ENCODE data around the gene SOX4.
"Not testable (repeated sequence)": the region's sequence is repeated elsewhere in the genome, so short reads cannot be mapped to it uniquely, and the experiment has no call there.

SOX4 gene

DNA sequence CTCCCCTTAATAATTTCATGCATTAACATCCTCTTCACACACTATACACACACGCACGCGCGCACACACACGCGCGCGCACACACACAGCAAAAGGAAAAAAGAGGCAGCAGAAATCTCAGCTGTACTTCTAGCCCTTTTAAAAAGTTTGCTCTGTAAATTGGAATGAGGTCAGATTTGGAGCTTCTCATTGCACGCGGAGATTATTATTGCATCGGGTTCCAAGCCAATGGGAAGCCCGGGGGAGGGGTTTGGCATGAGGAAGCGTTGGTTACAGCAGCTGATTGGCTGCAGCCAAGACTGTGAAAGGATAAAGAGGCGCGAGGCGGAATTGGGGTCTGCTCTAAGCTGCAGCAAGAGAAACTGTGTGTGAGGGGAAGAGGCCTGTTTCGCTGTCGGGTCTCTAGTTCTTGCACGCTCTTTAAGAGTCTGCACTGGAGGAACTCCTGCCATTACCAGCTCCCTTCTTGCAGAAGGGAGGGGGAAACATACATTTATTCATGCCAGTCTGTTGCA, at the start of gene SOX4:
Gene SOX4 (plus strand): TSS at position 340 of the 515 bp plus-strand sequence. CDS start 784 bp downstream, outside the sequence.
- peak within 1 kb of the TSS; percentile 83 for H3K4me3 ChIP-seq (ENCODE audit: low read length)
- H3K27ac ChIP-seq (ENCODE audit: low read length), result no peak within 1 kb of the TSS
- peaks cover 10% of the 10 kb centered on the region; the same call in 1 of the 2 replicates for H3K36me3 ChIP-seq (ENCODE audit: control insufficient read depth, insufficient read depth, low read length)
- no CpG with 5 or more reads among the region's 19 CpGs for WGBS (ENCODE audit: insufficient coverage, insufficient read length)
- H3K4me1 ChIP-seq (ENCODE audit: control insufficient read depth, insufficient read depth, low read length), result 0 out of 2 replicates have a peak, but pooled peaks cover 1% of the 10 kb centered on the region
- DNase-seq (ENCODE audit: low read depth, low spot score), result peak; percentile 97
- no peaks in the 10 kb centered on the region; the same call in 1 of the 2 replicates for H3K27me3 ChIP-seq (ENCODE audit: control insufficient read depth, insufficient read depth, low read length)
- no peaks in the 10 kb centered on the region for H3K9me3 ChIP-seq (ENCODE audit: control insufficient read depth, insufficient read depth, low read length)

DNA sequence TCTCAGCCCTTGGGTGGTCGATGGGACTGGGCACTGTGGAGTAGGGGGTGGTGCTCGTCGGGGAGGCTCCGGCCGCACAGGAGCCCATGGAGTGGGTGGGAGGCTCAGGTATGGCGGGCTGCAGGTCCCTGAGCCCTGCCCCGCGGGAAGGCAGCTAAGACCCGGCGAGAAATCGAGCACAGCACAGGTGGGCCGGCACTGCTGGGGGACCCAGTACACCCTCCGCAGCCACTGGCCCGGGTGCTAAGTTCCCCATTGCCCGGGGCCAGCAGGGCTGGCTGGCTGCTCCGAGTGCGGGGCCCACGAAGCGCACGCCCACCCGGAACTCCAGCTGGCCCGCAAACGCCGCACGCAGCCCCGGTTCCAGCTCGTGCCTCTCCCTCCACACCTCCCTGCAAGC, 41.3 kb upstream of the SOX4 start:
- not testable (repeated sequence) for H3K27me3 ChIP-seq (ENCODE audit: control insufficient read depth, insufficient read depth, low read length); H3K27ac ChIP-seq (ENCODE audit: low read length); H3K9me3 ChIP-seq (ENCODE audit: control insufficient read depth, insufficient read depth, low read length); H3K36me3 ChIP-seq (ENCODE audit: control insufficient read depth, insufficient read depth, low read length); H3K4me1 ChIP-seq (ENCODE audit: control insufficient read depth, insufficient read depth, low read length); DNase-seq (ENCODE audit: low read depth, low spot score); H3K4me3 ChIP-seq (ENCODE audit: low read length)
- WGBS (ENCODE audit: insufficient coverage, insufficient read length), result no CpG with 5 or more reads among the region's 27 CpGs

DNA sequence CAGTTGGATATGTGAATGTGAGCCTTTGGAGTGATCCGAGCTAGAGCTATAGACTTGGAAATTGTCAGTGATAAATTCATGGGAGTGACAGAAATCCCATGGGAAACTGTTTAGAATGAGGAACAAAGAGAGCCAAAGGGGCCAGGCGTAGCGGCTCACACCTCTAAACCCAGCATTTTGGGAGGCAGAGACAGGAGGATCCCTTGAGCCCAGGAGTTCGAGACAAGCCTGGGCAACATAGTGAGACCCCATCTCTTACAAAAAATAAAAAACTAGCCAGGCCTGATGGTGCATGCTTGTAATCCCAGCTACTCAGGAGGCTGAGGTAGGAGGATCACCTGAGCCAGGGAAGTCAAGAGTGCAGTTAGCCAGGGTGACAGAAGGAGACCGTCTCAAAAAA, 39.3 kb upstream of the SOX4 start:
- Histone ChIP-seq H3K27me3 (ENCODE audit: control insufficient read depth, insufficient read depth, low read length) (no peaks in the 10 kb centered on the region), H3K36me3 (ENCODE audit: control insufficient read depth, insufficient read depth, low read length) (no peaks in the 10 kb centered on the region), H3K4me1 (ENCODE audit: control insufficient read depth, insufficient read depth, low read length) (no peaks in the 10 kb centered on the region), H3K4me3 (ENCODE audit: low read length) (no peak overlapping the region), H3K27ac (ENCODE audit: low read length) (no peak overlapping the region), H3K9me3 (ENCODE audit: control insufficient read depth, insufficient read depth, low read length) (no peaks in the 10 kb centered on the region)
- no peak for DNase-seq (ENCODE audit: low read depth, low spot score)
- WGBS (ENCODE audit: insufficient coverage, insufficient read length), result no CpG with 5 or more reads among the region's 5 CpGs

DNA sequence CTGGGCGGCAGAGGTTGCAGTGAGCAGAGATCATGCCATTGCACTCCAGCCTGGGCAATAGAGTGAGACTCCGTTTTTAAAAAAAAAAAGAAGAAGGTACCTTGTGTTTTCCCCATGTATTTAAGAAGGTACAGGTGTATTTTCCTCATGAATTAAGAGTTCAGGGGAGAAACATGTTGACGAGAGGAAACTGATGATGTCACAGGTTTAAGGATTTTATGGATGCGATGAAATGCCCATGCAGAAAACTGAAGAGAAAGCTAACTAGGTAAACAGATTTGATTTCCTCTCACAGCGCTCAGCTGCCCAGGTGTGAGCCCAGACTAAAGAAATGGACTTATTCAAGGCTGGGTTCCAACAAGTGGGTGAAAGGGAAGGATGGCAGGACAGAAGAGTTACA, 38.4 kb upstream of the SOX4 start:
- H3K9me3 ChIP-seq (ENCODE audit: control insufficient read depth, insufficient read depth, low read length), result no peaks in the 10 kb centered on the region
- H3K36me3 ChIP-seq (ENCODE audit: control insufficient read depth, insufficient read depth, low read length), result no peaks in the 10 kb centered on the region
- no peak overlapping the region for H3K4me3 ChIP-seq (ENCODE audit: low read length)
- H3K4me1 ChIP-seq (ENCODE audit: control insufficient read depth, insufficient read depth, low read length), result no peaks in the 10 kb centered on the region
- no peak overlapping the region for H3K27ac ChIP-seq (ENCODE audit: low read length)
- no CpG with 5 or more reads among the region's 5 CpGs for WGBS (ENCODE audit: insufficient coverage, insufficient read length)
- H3K27me3 ChIP-seq (ENCODE audit: control insufficient read depth, insufficient read depth, low read length), result no peaks in the 10 kb centered on the region
- DNase-seq (ENCODE audit: low read depth, low spot score), result no peak

DNA sequence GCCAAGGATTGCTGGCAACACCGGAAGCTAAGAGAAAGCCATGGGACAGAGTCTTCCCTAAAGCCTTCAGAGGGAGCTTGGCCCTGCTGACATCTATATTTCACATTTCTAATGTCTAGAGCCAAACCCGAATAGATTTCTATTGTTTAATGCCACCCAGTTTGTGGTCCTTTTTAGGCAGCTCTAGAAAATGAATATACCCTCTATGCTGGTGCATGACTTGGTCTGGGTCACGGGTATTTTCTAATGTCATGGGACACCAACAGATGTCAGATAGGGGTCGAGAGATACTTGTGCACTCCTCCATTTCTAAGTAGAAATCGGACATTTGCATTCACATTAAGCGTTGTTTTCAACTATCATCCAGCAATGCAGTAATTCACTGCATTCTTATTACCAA, 37.0 kb upstream of the SOX4 start:
- WGBS (ENCODE audit: insufficient coverage, insufficient read length), result no CpG with 5 or more reads among the region's 6 CpGs
- Histone ChIP-seq H3K4me1 (ENCODE audit: control insufficient read depth, insufficient read depth, low read length) (no peaks in the 10 kb centered on the region), H3K4me3 (ENCODE audit: low read length) (no peak overlapping the region), H3K27ac (ENCODE audit: low read length) (no peak overlapping the region), H3K27me3 (ENCODE audit: control insufficient read depth, insufficient read depth, low read length) (no peaks in the 10 kb centered on the region), H3K36me3 (ENCODE audit: control insufficient read depth, insufficient read depth, low read length) (no peaks in the 10 kb centered on the region), H3K9me3 (ENCODE audit: control insufficient read depth, insufficient read depth, low read length) (no peaks in the 10 kb centered on the region)
- no peak for DNase-seq (ENCODE audit: low read depth, low spot score)

DNA sequence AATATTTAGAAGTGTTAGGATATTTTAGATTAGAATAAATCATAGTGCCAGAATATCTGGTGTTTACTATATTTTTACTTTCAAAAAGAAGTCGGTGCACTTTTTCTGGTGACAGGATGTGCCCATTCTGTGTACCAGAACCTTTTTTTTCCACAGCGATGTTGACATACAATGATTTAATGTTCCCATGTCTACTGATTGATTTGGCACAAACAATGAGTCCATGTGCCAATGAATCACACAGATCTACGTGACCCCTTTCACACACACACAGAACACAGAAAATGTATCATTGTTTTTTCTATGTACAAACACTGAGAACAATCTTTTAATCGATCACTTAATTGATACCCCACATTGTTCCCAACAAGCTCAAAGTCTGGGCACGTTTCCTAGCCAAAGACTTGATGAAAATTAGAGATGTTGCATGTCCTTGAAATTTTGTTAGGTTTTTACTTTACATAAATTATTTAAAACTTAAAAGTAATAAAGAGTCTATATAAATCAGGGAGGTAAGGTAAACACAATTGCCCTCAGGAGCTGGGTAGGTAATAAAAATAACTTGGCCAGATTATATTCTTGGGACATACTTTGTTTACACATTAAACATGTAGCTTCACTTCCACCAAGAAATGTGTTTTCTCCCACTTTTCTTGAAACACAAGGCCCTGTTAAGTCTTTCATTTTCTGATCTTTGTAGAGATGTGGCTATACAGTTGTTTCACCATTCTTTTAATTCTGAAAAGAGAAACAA, 36.4 kb upstream of the SOX4 start:
- Histone ChIP-seq H3K36me3 (ENCODE audit: control insufficient read depth, insufficient read depth, low read length) (no peaks in the 10 kb centered on the region), H3K27ac (ENCODE audit: low read length) (no peak overlapping the region), H3K9me3 (ENCODE audit: control insufficient read depth, insufficient read depth, low read length) (no peaks in the 10 kb centered on the region), H3K4me1 (ENCODE audit: control insufficient read depth, insufficient read depth, low read length) (no peaks in the 10 kb centered on the region), H3K4me3 (ENCODE audit: low read length) (no peak overlapping the region), H3K27me3 (ENCODE audit: control insufficient read depth, insufficient read depth, low read length) (no peaks in the 10 kb centered on the region)
- DNase-seq (ENCODE audit: low read depth, low spot score), result no peak
- no CpG with 5 or more reads among the region's 5 CpGs for WGBS (ENCODE audit: insufficient coverage, insufficient read length)

DNA sequence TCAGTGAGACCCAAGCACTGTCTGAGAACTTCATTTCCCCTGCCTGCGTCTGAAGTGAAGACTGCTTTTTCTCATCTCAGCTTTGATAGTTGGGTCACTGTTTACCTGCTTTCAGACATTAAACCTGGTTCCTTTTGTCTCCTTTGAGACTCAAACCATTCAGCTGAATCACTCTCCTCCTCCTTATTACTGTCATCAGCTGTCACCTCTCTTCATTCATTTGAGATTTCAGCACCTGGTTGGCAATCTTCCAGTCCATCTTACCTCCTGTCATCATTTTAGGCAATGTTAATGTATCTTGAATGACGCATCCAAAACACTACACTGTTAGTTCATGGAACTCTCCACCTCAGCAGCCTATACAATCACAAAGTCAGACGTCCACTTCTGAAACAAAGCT, 34.3 kb upstream of the SOX4 start:
- no CpG with 5 or more reads among the region's 3 CpGs for WGBS (ENCODE audit: insufficient coverage, insufficient read length)
- no peak for DNase-seq (ENCODE audit: low read depth, low spot score)
- no peaks in the 10 kb centered on the region for H3K36me3 ChIP-seq (ENCODE audit: control insufficient read depth, insufficient read depth, low read length)
- no peak overlapping the region for H3K27ac ChIP-seq (ENCODE audit: low read length)
- no peaks in the 10 kb centered on the region for H3K27me3 ChIP-seq (ENCODE audit: control insufficient read depth, insufficient read depth, low read length)
- no peaks in the 10 kb centered on the region for H3K4me1 ChIP-seq (ENCODE audit: control insufficient read depth, insufficient read depth, low read length)
- no peaks in the 10 kb centered on the region for H3K9me3 ChIP-seq (ENCODE audit: control insufficient read depth, insufficient read depth, low read length)
- H3K4me3 ChIP-seq (ENCODE audit: low read length), result no peak overlapping the region

DNA sequence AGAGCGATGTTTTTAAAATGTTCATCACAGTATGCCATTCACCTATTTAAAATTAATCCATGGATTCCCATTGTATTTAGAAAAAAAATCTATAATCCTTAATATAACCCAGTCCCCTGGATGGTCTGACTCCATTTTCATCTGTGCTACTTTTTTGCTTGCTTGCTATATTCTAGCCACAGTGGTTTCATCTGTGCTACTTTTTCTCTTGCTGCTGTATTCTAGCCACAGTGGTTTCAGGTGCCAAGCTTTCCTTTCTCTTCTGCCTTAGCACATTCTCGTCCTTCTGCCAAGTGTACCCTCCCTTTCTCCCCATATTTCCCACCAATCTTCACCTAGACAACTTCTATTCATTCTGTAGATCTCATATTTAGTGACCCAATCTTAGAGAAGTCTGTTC, 33.3 kb upstream of the SOX4 start:
- Histone ChIP-seq H3K36me3 (ENCODE audit: control insufficient read depth, insufficient read depth, low read length) (no peaks in the 10 kb centered on the region), H3K27ac (ENCODE audit: low read length) (no peak overlapping the region), H3K4me3 (ENCODE audit: low read length) (no peak overlapping the region), H3K27me3 (ENCODE audit: control insufficient read depth, insufficient read depth, low read length) (no peaks in the 10 kb centered on the region), H3K9me3 (ENCODE audit: control insufficient read depth, insufficient read depth, low read length) (no peaks in the 10 kb centered on the region), H3K4me1 (ENCODE audit: control insufficient read depth, insufficient read depth, low read length) (no peaks in the 10 kb centered on the region)
- WGBS (ENCODE audit: insufficient coverage, insufficient read length), result no CpG with 5 or more reads among the region's 2 CpGs
- DNase-seq (ENCODE audit: low read depth, low spot score), result no peak

DNA sequence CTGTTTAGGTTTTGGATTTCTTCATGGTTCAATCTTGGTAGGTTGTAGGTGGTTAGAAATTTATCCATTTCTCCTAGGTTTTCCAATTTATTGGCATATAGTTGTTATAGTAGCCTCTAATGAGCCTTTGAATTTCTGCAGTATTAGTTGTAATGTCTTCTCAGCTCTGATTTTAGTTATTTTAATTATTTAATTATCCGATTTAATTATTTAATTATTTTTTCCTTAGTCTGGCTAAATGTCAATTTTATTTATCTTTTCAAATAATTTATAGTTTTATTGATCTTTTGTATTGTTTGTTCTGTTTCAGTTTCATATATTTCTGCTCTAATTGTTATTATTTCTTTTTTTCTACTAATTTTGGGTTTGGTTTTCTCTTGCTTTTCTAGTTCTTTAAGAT, 28.1 kb upstream of the SOX4 start:
- H3K4me3 ChIP-seq (ENCODE audit: low read length), result no peak overlapping the region
- H3K9me3 ChIP-seq (ENCODE audit: control insufficient read depth, insufficient read depth, low read length), result no peaks in the 10 kb centered on the region
- H3K36me3 ChIP-seq (ENCODE audit: control insufficient read depth, insufficient read depth, low read length), result no peaks in the 10 kb centered on the region
- DNase-seq (ENCODE audit: low read depth, low spot score), result no peak
- no peaks in the 10 kb centered on the region for H3K27me3 ChIP-seq (ENCODE audit: control insufficient read depth, insufficient read depth, low read length)
- WGBS (ENCODE audit: insufficient coverage, insufficient read length), result no CpG with 5 or more reads among the region's 1 CpG
- H3K4me1 ChIP-seq (ENCODE audit: control insufficient read depth, insufficient read depth, low read length), result no peaks in the 10 kb centered on the region
- no peak overlapping the region for H3K27ac ChIP-seq (ENCODE audit: low read length)

DNA sequence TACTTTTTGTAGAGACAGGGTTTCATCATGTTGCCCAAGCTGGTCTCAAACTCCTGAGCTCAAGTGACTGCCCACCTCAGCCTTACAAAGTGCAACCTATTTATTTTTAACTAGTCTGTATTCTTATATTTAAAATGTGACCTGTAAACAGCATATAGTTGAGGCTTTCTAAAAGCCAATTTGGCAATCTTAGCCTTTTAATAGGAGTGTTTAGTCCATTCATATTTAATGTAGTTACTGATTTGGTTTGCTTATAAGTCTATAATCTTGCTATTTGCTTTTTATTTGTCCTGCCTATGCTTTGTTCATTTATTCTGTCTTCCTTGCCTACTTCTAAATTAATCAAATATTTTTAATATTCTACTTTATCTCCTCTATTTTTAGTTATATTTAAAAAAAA, 15.0 kb upstream of the SOX4 start:
- Histone ChIP-seq H3K36me3 (ENCODE audit: control insufficient read depth, insufficient read depth, low read length) (no peaks in the 10 kb centered on the region), H3K27ac (ENCODE audit: low read length) (no peak overlapping the region), H3K27me3 (ENCODE audit: control insufficient read depth, insufficient read depth, low read length) (no peaks in the 10 kb centered on the region), H3K4me3 (ENCODE audit: low read length) (no peak overlapping the region), H3K4me1 (ENCODE audit: control insufficient read depth, insufficient read depth, low read length) (no peaks in the 10 kb centered on the region), H3K9me3 (ENCODE audit: control insufficient read depth, insufficient read depth, low read length) (no peaks in the 10 kb centered on the region)
- no peak for DNase-seq (ENCODE audit: low read depth, low spot score)

DNA sequence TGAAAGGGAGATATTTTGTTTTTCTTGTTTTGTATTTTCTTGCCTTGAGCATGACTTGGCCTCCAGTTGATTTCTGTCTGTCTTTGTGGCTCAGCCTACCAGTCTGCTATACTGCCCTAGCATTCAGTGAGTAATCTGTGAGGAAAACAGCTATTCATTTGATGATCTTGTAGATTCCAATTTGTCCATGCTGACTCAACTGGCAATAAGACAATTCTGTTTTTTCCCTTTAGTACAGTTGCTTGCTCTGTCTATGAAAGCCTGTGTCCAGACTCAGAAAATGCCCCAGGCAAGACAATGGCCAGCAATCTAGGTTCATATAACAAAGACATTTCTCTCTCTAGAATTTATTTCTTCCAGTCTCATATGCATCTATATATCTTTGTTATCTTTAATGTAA, 10.9 kb upstream of the SOX4 start:
- no peaks in the 10 kb centered on the region for H3K27me3 ChIP-seq (ENCODE audit: control insufficient read depth, insufficient read depth, low read length)
- H3K4me3 ChIP-seq (ENCODE audit: low read length), result no peak overlapping the region
- no peak for DNase-seq (ENCODE audit: low read depth, low spot score)
- no peaks in the 10 kb centered on the region for H3K4me1 ChIP-seq (ENCODE audit: control insufficient read depth, insufficient read depth, low read length)
- no peaks in the 10 kb centered on the region for H3K9me3 ChIP-seq (ENCODE audit: control insufficient read depth, insufficient read depth, low read length)
- H3K27ac ChIP-seq (ENCODE audit: low read length), result no peak overlapping the region
- H3K36me3 ChIP-seq (ENCODE audit: control insufficient read depth, insufficient read depth, low read length), result no peaks in the 10 kb centered on the region

Measured in iPS DF 6.9 (cell line).